ENCODE data around the gene RBM28. TPM values are rescaled to one million over a fixed set of nuclear protein-coding genes. Genes with fewer than 3 reads are reported as not detected.

Gene RBM28
- total RNA-seq, 4 donors from 2014 or later, result 15.4 to 42.7 (median 19.1) TPM

GRCh38 chr7:128376077-128376476, 32.4 kb upstream of the RBM28 start:
- intact Hi-C loops (cut with DNase I; ENCODE audit: low total_unique reads), result no loop called here
- TF ChIP-seq CTCF (IDR thresholded peaks at IDR 0.05), result no peak
- TF ChIP-seq POLR2A (IDR thresholded peaks at IDR 0.05), result no peak
- DNase-seq (ENCODE audit: low spot score in 2 of 2), result no peak
- no peak overlapping the region for H3K4me3 ChIP-seq (ENCODE audit: low read depth, poor library complexity, severe bottlenecking)
- WGBS, 2 donors, result 94 to 96% methylated on average over 3 of the region's 3 CpGs

- 69 to 75% methylated on average over 1 of the region's 1 CpG for WGBS, 2 donors
- TF ChIP-seq CTCF (IDR thresholded peaks at IDR 0.05) (no peak), POLR2A (IDR thresholded peaks at IDR 0.05) (no peak)
- DNase-seq (ENCODE audit: low spot score in 2 of 2), result no peak
- H3K4me3 ChIP-seq (ENCODE audit: low read depth, poor library complexity, severe bottlenecking), result no peak overlapping the region
- intact Hi-C loops (cut with DNase I; ENCODE audit: low total_unique reads), result no loop called here
Measured at GRCh38 chr7:128374041-128374440, 30.3 kb upstream of the RBM28 start.

- DNase-seq (ENCODE audit: low spot score in 2 of 2), result no peak
- intact Hi-C loops (cut with DNase I; ENCODE audit: low total_unique reads), result no loop called here
- H3K4me3 ChIP-seq (ENCODE audit: low read depth, poor library complexity, severe bottlenecking), result no peak overlapping the region
- TF ChIP-seq CTCF (IDR thresholded peaks at IDR 0.05) (no peak), POLR2A (IDR thresholded peaks at IDR 0.05) (no peak)
- 66 to 79% methylated on average over 2 of the region's 2 CpGs for WGBS, 2 donors
Measured at GRCh38 chr7:128373606-128374005, 29.9 kb upstream of the RBM28 start.

- H3K4me3 ChIP-seq (ENCODE audit: low read depth, poor library complexity, severe bottlenecking), result no peak overlapping the region
- TF ChIP-seq POLR2A (IDR thresholded peaks at IDR 0.05), result no peak
- no peak for TF ChIP-seq CTCF (IDR thresholded peaks at IDR 0.05)
- intact Hi-C loops (cut with DNase I; ENCODE audit: low total_unique reads), result no loop called here
- WGBS, 2 donors, result 90 to 92% methylated on average over 4 of the region's 4 CpGs
- no peak for DNase-seq (ENCODE audit: low spot score in 2 of 2)
Measured at GRCh38 chr7:128370491-128370890, 26.8 kb upstream of the RBM28 start.

GRCh38 chr7:128366986-128367385, 23.3 kb upstream of the RBM28 start:
- TF ChIP-seq POLR2A (IDR thresholded peaks at IDR 0.05) (no peak), CTCF (IDR thresholded peaks at IDR 0.05) (no peak)
- no peak for DNase-seq (ENCODE audit: low spot score in 2 of 2)
- intact Hi-C loops (cut with DNase I; ENCODE audit: low total_unique reads), result no loop called here
- H3K4me3 ChIP-seq (ENCODE audit: low read depth, poor library complexity, severe bottlenecking), result no peak overlapping the region

- intact Hi-C loops (cut with DNase I; ENCODE audit: low total_unique reads), result no loop called here
- 27 to 50% methylated on average over 1 of the region's 1 CpG for WGBS, 2 donors
- H3K4me3 ChIP-seq (ENCODE audit: low read depth, poor library complexity, severe bottlenecking), result no peak overlapping the region
- no peak for TF ChIP-seq POLR2A (IDR thresholded peaks at IDR 0.05)
- no peak for TF ChIP-seq CTCF (IDR thresholded peaks at IDR 0.05)
- no peak for DNase-seq (ENCODE audit: low spot score in 2 of 2)
Measured at GRCh38 chr7:128366300-128366699, 22.6 kb upstream of the RBM28 start.

Measured in lower leg skin (tissue), 4 donors.